Naive B cell (primary cell): ENCODE results near the gene GADD45B. TPM values are rescaled to one million over a fixed set of nuclear protein-coding genes. Genes with fewer than 3 reads are reported as not detected.
"Not testable (repeated sequence)": the region's sequence is repeated elsewhere in the genome, so short reads cannot be mapped to it uniquely, and the experiment has no call there.

Experiments
- ATAC-seq, 2 donors: fragments of 150-1000 bp; cut with Tn5 transposase; 2 replicates each; pipeline ENCODE4 v1.10.0; 2021; ENCODE audit warnings: low read depth in 2 of 2, mild to moderate bottlenecking in 2 of 2, moderate library complexity in 2 of 2
- DNase-seq: peaks from one replicate; pipeline ENCODE4 v3.0.0; 2022
- H3K27ac Mint-ChIP-seq, 6 donors: one replicate each; pipeline ENCODE4 v1.8.0; 2020 to 2022; ENCODE audit warnings: mild to moderate bottlenecking in 6 of 6, mixed read lengths in 6 of 6, moderate library complexity in 5 of 6, inconsistent platforms in 2 of 6
- H3K27me3 Mint-ChIP-seq, 3 donors: one replicate each; pipeline ENCODE4 v1.8.0; 2021 to 2022; ENCODE audit warnings: mixed read lengths in 3 of 3, mild to moderate bottlenecking in 1 of 3
- H3K36me3 Mint-ChIP-seq, 2 donors: one replicate each; pipeline ENCODE4 v1.8.0; 2020 to 2022; ENCODE audit warnings: mixed read lengths in 2 of 2, inconsistent platforms in 1 of 2, mild to moderate bottlenecking in 1 of 2
- H3K4me1 Mint-ChIP-seq, 3 donors: one replicate each; pipeline ENCODE4 v1.8.0; 2020 to 2022; ENCODE audit warnings: mixed read lengths in 3 of 3, inconsistent platforms in 1 of 3, mild to moderate bottlenecking in 1 of 3, moderate library complexity in 1 of 3
- H3K4me3 Mint-ChIP-seq, 8 donors: one replicate each; pipeline ENCODE4 v1.8.0; 2020 to 2022; ENCODE audit warnings: mild to moderate bottlenecking in 8 of 8, mixed read lengths in 8 of 8, moderate library complexity in 8 of 8, inconsistent platforms in 2 of 8
- H3K9me3 Mint-ChIP-seq, 7 donors: one replicate each; pipeline ENCODE4 v1.8.0; 2020 to 2022; ENCODE audit warnings: mixed read lengths in 7 of 7, mild to moderate bottlenecking in 5 of 7, inconsistent platforms in 2 of 7, moderate library complexity in 1 of 7
- polyA plus RNA-seq, 6 donors: library from polyadenylated mRNA; unstranded; fragments of 300-500 nt; fragmentation: Illumina TruSeq; gene quantifications; one replicate each; pipeline ENCODE4 v1.2.3, GENCODE V29; 2021; ENCODE audit warnings: low read depth in 6 of 6

The GADD45B gene
- polyA plus RNA-seq, 6 donors from 2014 or later = 40.2 to 177 (median 125) TPM

GRCh38 chr19:2453431-2454025 is 22.4 kb upstream of the GADD45B start:
- Mint-ChIP-seq H3K9me3 (no peaks in the 10 kb centered on the region), H3K27ac (peak overlapping the region in 2 of 6 donors; percentile 49 to 56), H3K4me1 (peaks cover 17 to 19% (median 17%) of the 10 kb centered on the region in 3 donors), H3K4me3 (peak overlapping the region in 5 of 8 donors; percentile 15 to 92 (median 53)), H3K27me3 (no peaks in the 10 kb centered on the region), H3K36me3 (no peaks in the 10 kb centered on the region)
- no peak for DNase-seq
- no peak for ATAC-seq

- Mint-ChIP-seq H3K9me3 (no peaks in the 10 kb centered on the region), H3K27ac (peak overlapping the region in 2 of 6 donors; percentile 81 to 86), H3K4me3 (peak overlapping the region; percentile 64 to 92 (median 82)), H3K4me1 (peaks cover 16 to 17% (median 17%) of the 10 kb centered on the region in 3 donors), H3K36me3 (no peaks in the 10 kb centered on the region), H3K27me3 (no peaks in the 10 kb centered on the region)
- ATAC-seq = no peak
- DNase-seq = no peak
These were observed 21.5 kb upstream of the GADD45B start for GRCh38 chr19:2454199-2454961.

- Mint-ChIP-seq H3K27me3 (peaks cover 0 to 4% (median 0%) of the 10 kb centered on the region in 3 donors), H3K4me1 (peaks cover 15 to 20% (median 17%) of the 10 kb centered on the region in 3 donors), H3K9me3 (no peaks in the 10 kb centered on the region), H3K4me3 (peak overlapping the region; percentile 77 to 93 (median 85)), H3K36me3 (no peaks in the 10 kb centered on the region), H3K27ac (peak overlapping the region in 5 of 6 donors; percentile 39 to 86 (median 47))
- DNase-seq (no peak), ATAC-seq (no peak)
These were observed 20.7 kb upstream of the GADD45B start for GRCh38 chr19:2454962-2455850.

- H3K36me3 Mint-ChIP-seq = no peaks in the 10 kb centered on the region
- peaks cover 15 to 21% (median 18%) of the 10 kb centered on the region in 3 donors for H3K4me1 Mint-ChIP-seq
- no peaks in the 10 kb centered on the region for H3K9me3 Mint-ChIP-seq
- ATAC-seq = peak; percentile 57 to 65
- peak; percentile 36 for DNase-seq
- peak overlapping the region in 4 of 6 donors; percentile 44 to 94 (median 88) for H3K27ac Mint-ChIP-seq
- peaks cover 0 to 9% (median 0%) of the 10 kb centered on the region in 3 donors for H3K27me3 Mint-ChIP-seq
- H3K4me3 Mint-ChIP-seq = peak overlapping the region; percentile 77 to 93 (median 85)
These were observed 19.9 kb upstream of the GADD45B start for GRCh38 chr19:2455851-2456570.

- ATAC-seq (no peak), DNase-seq (no peak)
- no peaks in the 10 kb centered on the region for H3K36me3 Mint-ChIP-seq
- H3K9me3 Mint-ChIP-seq = no peaks in the 10 kb centered on the region
- H3K4me3 Mint-ChIP-seq = peak overlapping the region; percentile 77 to 93 (median 89)
- H3K27me3 Mint-ChIP-seq = peaks cover 0 to 22% (median 0%) of the 10 kb centered on the region in 3 donors
- H3K4me1 Mint-ChIP-seq = peaks cover 22 to 29% (median 26%) of the 10 kb centered on the region in 3 donors
- H3K27ac Mint-ChIP-seq = peak overlapping the region in 4 of 6 donors; percentile 6 to 96 (median 84)
These were observed 18.4 kb upstream of the GADD45B start for GRCh38 chr19:2457394-2458037.

GRCh38 chr19:2458054-2458453 is 17.9 kb upstream of the GADD45B start:
- H3K9me3 Mint-ChIP-seq = no peaks in the 10 kb centered on the region
- ATAC-seq (no peak), DNase-seq (no peak)
- H3K36me3 Mint-ChIP-seq = no peaks in the 10 kb centered on the region
- H3K4me3 Mint-ChIP-seq = peak overlapping the region in 3 of 8 donors; percentile 30 to 88 (median 53)
- peaks cover 0 to 22% (median 0%) of the 10 kb centered on the region in 3 donors for H3K27me3 Mint-ChIP-seq
- no peak overlapping the region for H3K27ac Mint-ChIP-seq
- H3K4me1 Mint-ChIP-seq = peaks cover 22 to 29% (median 26%) of the 10 kb centered on the region in 3 donors

- peaks cover 0 to 22% (median 0%) of the 10 kb centered on the region in 3 donors for H3K27me3 Mint-ChIP-seq
- not testable (repeated sequence) for H3K36me3 Mint-ChIP-seq, DNase-seq, ATAC-seq, H3K9me3 Mint-ChIP-seq, H3K27ac Mint-ChIP-seq
- H3K4me3 Mint-ChIP-seq = peak overlapping the region in 1 of 8 donors; percentile 30
- H3K4me1 Mint-ChIP-seq = peaks cover 22 to 29% (median 26%) of the 10 kb centered on the region in 3 donors
These were observed 17.2 kb upstream of the GADD45B start for GRCh38 chr19:2458776-2459175.

GRCh38 chr19:2460245-2460644 is 15.7 kb upstream of the GADD45B start:
- Mint-ChIP-seq H3K4me1 (peaks cover 16 to 24% (median 20%) of the 10 kb centered on the region in 3 donors), H3K4me3 (peak overlapping the region in 2 of 8 donors; percentile 61 to 62), H3K36me3 (no peaks in the 10 kb centered on the region), H3K27ac (peak overlapping the region in 1 of 6 donors; percentile 11), H3K27me3 (peaks cover 0 to 22% (median 0%) of the 10 kb centered on the region in 3 donors), H3K9me3 (no peaks in the 10 kb centered on the region)
- ATAC-seq (no peak), DNase-seq (no peak)

GRCh38 chr19:2461751-2462634 is 13.9 kb upstream of the GADD45B start:
- H3K4me3 Mint-ChIP-seq = peak overlapping the region; percentile 70 to 90 (median 80)
- ATAC-seq (peak; percentile 74 to 77), DNase-seq (peak; percentile 39)
- peaks cover 0 to 22% (median 0%) of the 10 kb centered on the region in 3 donors for H3K27me3 Mint-ChIP-seq
- H3K27ac Mint-ChIP-seq = peak overlapping the region in 1 of 6 donors; percentile 18
- no peaks in the 10 kb centered on the region for H3K36me3 Mint-ChIP-seq
- no peaks in the 10 kb centered on the region for H3K9me3 Mint-ChIP-seq
- H3K4me1 Mint-ChIP-seq = peaks cover 13 to 19% (median 17%) of the 10 kb centered on the region in 3 donors

GRCh38 chr19:2462635-2463421 is 13.1 kb upstream of the GADD45B start:
- no peak for DNase-seq
- Mint-ChIP-seq H3K9me3 (no peaks in the 10 kb centered on the region), H3K27ac (no peak overlapping the region), H3K27me3 (peaks cover 0 to 22% (median 0%) of the 10 kb centered on the region in 3 donors), H3K36me3 (no peaks in the 10 kb centered on the region), H3K4me1 (peaks cover 8 to 15% (median 12%) of the 10 kb centered on the region in 3 donors), H3K4me3 (peak overlapping the region; percentile 9 to 79 (median 64))
- no peak for ATAC-seq

- not testable (repeated sequence) for ATAC-seq, H3K36me3 Mint-ChIP-seq, H3K9me3 Mint-ChIP-seq, DNase-seq
- H3K27me3 Mint-ChIP-seq = peaks cover 0 to 22% (median 0%) of the 10 kb centered on the region in 3 donors
- H3K4me3 Mint-ChIP-seq = peak overlapping the region in 6 of 8 donors; percentile 29 to 79 (median 45)
- H3K27ac Mint-ChIP-seq = peak overlapping the region in 1 of 6 donors; percentile 32
- H3K4me1 Mint-ChIP-seq = peaks cover 8 to 15% (median 12%) of the 10 kb centered on the region in 3 donors
These were observed 12.2 kb upstream of the GADD45B start for GRCh38 chr19:2463694-2464093.
